GM21360 (cell line): Measurements from ENCODE around the gene NELL2.

Experiments used
- ATAC-seq: cut with Tn5 transposase; IDR thresholded peaks from one replicate; pipeline ENCODE4 v1.9.1; 2021; ENCODE audit warnings: mild to moderate bottlenecking, moderate library complexity; ENCODE audit not compliant: unreplicated experiment

NELL2 gene

DNA sequence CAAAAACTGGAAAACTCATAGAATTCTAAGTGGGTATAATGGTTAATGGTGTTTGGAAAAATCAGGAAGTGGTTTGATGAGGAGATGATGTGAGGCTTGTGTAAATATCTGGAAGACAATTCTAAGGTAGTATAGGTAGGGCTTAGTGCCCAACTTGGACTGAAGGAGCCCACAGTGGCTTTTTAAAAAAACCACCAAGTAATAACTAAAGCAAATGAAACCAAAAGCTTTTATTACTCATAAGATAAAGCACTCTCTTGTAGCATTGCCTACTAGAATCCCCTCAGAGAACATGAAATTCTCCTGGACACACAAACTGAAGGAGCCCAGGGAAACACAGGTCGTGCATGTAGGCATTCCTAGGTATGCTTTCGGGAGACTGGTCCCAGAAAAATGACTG lies 324.5 kb downstream of the NELL2 start:
- no peak for ATAC-seq

DNA sequence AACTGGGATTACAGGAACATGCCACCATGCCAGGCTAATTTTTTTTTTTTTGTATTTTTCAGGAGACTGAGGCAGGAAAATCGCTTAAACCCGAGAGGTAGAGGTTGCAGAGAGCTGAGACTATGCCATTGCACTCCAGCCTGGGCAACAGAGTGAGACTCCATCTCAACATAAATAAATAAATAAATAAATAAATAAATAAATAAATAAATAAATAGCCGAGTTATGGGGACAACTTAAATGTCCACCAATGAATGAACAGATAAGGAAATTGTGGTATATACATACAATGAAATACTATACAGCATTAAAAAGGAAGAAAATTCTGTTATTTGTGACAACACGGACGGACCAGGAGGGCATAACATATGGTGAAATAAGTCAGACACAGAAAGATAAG lies 325.7 kb downstream of the NELL2 start:
- ATAC-seq = no peak

DNA sequence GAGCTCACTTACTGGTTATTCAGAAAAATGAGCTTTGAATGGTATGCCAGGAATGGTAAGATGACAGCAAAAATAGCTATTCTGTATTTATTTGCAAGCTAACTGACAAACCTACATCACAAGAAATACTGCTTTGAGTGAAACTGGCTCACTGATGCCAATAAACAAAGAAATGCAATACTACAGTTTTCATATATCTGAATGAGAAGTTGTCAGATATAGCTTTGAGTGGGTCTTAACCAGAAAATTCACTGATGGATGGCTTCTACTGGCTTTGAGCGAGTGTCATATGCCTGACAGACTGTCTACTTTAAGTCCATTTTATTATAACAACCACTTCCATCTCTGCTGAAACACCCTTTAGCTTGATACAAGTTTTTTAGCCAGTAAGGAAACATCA lies 330.1 kb downstream of the NELL2 start:
- ATAC-seq = no peak

DNA sequence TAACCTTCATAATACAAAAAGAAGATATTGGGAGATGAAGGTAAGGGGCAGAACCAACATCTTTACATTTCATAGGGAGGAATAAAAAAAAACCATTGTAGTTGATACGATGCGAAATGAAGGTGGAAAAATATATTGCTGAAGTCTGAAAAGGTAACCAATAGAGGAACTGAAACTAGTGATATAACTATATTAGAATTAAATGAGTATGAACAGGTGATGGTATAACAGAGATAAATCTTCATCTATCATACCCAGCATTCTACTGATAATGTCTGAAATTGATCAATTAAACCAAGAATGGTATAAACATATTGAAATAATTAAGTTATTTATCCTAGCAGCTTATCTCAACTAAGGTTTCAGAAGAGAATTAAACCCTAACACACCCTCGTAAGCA lies 332.1 kb downstream of the NELL2 start:
- ATAC-seq = no peak

DNA sequence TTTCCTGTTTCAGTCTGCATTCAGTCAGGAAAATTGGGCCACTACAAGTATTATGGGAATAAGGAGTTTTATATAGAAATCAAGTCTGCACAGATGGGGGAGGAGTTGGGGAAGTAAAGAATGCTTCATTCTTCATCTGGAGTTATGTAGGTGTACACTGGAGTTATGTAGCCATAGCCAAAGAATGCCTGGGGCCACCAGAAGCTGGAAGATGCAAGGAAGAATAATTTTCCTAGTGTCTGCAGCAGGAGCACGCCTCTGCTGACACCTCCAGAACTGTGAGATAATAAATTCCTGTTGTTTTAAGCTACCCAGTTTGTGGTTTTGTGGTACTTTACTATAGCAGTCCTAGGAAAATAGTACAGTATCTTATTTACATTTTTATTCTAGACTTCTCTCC lies 333.4 kb downstream of the NELL2 start:
- ATAC-seq = no peak

DNA sequence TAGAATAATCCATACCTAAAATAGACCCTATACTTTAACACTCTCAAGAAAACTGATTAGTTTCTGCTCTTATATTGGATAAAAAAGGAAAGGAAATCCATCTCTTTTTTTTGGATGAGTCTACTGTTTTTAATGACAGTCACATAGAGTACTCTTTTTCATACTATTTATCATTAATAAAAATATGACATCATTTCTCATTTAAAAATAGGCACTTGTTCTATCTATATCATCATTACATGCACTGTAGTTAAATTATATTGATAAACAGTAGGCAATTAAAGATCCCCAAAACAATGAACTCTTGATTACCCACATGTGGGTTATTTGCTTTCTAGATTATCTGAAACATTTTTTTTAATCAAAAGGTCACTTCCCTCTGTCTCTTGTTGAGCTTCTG lies 338.8 kb downstream of the NELL2 start:
- no peak for ATAC-seq

DNA sequence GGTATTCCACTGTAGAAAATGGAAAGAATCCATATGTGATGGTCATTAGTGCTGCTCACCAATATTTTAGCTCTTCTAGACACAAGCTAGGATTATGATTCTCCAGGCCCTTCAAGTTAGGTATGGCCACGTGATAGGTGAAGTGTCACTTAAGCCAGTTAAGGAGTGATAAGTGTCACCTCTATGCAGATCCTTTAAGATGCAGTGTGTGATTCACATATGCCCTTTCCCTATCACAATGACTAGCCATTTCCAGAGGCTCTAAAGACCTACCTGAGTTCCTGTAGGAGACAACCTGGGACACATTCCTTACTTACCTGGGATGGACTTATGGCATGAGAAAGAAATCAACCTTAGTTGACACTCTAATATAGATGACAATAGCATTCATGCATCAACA lies 343.2 kb downstream of the NELL2 start:
- ATAC-seq = no peak

DNA sequence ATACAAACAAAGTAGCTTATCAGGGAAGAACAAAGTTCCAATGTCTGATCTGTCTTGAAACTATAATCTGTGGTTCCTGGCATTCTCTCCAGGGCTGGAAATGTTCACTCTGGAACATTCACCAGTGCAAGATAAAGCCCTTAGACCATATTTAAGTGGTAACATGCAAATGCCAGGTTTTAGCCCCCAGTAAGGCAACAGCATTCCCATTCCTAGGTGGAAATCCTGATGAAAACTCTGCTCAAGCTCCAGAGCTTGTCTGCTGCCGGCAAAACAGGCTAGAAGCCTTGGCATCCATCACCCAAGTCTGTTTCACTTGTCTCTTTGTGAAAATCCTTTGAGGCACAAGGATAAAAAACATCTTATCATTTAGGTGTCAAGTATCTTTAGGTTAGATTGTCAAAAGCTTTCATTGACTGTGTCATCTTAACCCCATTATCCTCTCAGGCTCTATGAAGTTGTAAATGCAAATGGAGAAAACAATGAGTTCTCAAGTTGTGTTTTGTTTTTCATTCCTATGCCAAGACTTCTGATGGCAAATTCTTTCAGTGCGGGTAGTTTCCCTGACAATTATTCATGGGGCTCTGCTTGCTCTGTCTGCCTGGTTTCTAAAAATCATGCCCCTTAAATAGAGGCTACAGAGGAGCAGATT lies 344.7 kb downstream of the NELL2 start:
- ATAC-seq = no peak

DNA sequence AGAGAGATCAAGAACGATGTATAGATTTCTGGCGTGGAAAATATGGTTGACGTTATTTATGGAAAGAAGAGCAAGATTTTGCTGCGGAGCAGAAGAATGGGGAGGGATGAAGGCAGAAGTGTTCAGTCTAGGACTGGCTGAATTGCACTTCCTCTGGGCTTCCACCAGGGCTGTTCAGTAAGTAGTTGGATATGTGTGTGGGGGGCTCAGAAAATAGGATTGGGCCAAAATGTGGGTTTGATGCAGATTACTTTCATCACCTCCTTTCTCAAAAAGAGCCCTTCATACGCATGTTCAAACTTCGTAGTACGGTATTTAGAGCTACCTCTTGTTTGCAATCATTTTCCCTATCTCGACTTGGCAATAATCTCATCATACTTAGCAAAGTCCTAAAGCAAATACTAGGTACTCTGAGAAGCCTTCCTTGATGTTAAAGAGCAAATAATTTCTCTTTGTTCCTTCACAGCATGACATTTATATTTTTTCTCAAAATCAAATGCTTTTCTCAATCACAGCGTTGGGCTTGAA lies 349.4 kb downstream of the NELL2 start:
- no peak for ATAC-seq

DNA sequence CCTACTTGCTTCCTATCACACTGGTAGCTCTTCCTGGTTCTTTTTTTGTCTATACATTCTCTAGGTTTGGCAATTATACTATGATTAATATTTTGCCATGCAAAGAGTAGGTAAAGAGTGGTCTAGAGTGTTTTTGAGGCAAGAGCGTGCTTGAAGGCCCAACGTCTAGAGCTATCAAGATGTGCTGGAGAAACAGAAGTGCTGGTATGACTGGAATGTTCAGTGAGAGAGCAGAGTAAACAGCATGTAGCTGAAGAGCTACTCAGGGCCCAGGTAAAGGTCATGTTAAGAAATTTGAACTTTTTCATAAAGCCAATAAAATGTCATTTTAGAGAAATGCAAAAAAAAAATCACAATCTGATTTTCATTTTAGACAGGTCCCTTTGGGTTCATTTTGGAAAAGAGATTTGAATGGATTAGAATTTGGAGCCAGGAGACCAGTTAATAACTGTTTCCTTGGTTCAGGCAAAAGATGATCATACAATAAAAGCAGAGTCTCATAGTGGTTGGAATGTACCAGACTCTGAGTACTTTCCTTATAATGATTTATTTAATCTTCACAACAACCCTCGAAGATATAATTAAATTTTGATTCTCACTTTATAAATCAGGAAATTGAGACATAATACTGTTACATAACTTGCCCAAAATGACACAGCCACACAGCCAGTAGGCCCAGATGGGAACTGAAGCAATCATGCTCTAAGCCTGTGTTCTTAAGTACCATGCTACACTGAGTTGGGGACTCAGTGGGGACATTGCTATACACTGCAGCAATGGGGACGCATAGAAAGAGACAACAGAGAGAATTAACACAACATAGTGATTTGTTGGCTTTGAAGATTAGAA lies 350.1 kb downstream of the NELL2 start:
- ATAC-seq = no peak

DNA sequence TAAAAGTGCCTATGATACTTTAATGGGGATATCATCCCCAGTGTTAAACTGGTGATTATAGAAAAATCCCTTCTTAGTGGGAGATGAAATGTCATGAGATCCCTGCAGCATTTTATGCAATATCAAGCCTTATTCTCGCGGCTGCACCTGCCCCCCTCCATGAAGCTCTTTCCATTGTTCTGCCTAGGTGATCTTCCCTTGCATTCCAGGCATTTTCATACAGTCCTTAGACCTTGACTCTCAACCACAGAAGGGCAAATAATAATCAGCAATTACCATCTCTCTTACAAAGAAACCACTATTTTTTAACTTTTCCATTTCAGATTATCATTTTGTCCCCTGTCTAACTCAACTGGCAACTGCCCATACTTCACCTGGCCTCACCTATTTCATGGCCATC lies 352.3 kb downstream of the NELL2 start:
- ATAC-seq = no peak

DNA sequence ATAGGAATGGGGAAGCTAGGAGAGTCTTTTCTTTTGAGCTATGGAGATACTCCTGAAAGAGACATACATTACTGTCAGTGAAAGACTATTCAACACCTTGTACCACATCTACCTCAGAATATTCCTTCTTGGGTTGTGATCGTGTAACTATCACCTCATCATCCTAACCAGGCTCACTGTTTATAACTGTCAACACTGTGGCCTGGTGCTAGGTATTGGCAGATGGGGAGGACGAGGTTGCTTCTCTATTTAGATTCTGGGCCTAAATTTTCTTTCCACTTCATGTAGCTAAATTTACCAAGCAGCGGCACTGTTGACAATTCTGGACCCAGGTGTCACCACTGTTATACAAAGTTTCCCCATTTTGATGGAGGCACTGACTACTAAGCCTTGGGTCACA lies 354.4 kb downstream of the NELL2 start:
- ATAC-seq = no peak

DNA sequence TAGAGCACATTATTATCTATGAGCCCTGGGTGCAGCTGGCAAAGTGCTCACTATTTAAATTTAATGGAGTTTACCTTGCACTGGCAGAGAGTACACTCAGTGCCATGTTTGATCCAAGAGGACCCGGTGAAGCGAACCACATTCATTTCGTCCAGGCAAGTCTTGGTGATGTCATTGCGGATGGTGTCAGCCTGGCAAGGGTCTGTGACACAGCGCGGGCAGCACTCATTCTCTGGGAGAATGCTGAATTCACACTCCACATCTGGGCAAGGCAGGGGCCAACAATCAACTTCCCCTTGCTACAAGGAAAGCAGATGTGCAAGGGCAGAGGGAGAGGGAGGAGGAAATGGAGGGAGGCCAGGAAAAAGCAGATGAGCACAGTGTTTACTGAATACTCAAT lies 356.2 kb downstream of the NELL2 start:
- ATAC-seq = no peak

DNA sequence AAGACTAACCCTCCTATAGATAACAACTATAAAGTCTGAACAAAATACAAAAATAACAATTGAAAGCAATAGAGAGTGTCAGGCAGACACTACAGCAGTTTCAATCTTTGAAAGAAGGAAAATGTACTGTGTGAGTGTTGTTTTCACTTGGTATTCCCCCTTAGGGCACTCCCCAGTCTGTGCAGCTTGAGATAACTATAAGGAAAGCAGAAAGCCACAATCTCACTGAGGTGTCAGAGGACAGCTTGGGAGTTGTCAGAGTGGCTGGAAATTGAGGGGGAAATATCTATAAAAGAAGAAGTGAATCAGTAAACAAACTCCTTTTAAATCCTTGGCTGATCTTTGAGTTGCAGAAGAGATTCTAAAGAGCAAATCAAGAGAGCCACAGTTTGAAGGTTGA lies 364.8 kb downstream of the NELL2 start:
- no peak for ATAC-seq

DNA sequence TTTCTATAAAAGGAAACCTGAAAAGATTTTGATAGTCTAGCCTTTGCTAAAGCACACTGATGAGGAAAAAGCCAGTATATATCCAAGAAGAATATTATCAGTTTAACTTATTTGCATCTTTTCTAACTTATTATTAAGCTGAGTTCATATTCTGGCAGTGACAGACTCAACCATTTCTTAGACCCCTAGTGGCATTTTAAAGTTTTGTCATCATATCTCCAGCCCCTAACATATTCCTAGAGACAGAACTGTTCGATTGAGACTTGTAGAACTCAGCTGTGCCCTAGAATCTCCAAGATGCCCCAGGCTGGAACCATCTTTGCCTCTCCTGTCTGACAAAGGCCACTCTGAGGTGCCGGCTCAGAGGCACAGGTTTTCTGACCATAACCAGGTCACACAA lies 365.6 kb downstream of the NELL2 start:
- ATAC-seq = no peak

DNA sequence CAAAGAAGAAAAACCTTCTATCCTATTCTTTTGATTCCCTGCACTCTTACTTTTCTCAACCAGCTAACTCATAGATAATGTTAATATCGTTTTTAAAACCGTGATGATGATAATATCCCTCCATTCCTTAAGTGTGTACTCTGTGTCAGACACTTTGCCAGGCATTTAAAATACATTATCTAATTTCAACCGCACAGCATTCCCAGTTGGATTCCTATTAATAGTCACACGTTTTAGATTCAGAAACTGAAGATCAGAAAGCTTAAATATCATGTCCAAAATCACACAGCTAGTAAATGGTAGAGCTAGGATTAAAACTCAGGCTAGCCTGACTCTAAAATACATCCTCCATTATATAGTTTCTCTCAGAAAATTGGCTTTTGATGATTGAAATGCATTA lies 366.0 kb downstream of the NELL2 start:
- no peak for ATAC-seq

DNA sequence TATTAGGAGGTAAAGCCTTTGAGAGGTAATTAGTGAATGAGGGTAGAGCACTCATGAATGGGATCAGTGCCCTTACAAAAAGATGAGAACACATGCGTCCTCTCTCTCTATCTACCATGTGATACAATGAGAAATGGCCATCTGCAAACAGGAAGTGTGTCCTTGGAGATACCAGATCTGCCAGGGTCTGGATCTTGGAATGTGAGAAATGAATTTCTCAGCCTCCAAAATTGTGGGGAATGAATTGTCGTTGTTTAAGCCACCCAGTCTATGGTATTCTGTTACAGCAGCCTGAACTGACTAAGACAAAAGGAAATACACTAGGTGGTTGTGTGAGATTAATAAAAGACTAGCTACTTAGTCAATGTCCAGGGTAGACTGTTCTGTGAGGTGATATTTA lies 366.6 kb downstream of the NELL2 start:
- ATAC-seq = no peak

DNA sequence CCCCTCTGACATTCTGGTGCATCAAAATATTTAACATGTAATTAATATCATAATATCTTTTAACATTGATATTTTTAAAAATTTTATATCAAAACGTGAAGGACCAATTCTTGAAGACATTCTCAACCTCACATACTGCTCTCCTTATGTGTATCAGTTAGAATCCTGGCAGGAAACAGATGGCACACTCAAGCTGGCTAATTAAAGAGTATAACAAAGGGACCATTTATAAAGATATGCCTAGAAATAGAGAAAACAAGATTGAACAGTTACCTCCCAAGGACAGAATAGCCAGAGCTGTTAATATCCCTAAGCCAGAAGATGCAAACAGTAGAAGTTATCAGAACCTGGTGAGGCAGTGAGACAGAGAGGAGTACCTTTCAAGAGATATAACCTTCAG lies 368.7 kb downstream of the NELL2 start:
- no peak for ATAC-seq

DNA sequence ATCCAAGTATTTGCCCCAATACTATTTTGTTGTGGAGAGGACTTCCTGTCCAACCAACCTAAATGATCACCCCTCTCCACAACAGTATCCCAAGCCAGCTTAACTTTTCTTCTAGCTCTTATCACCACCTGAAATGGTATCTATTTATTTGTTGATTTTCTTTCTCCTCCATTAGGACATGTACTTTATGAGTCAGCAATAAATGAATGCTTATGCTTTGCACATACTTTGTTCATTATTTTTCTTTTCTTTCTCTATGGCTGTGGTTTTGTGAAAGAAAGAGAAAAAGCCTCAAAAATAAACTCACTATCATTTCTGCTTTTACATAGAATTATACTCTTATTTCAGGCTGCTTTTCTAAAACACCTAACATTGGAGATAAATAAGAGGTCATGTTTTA lies 371.3 kb downstream of the NELL2 start:
- ATAC-seq = no peak

DNA sequence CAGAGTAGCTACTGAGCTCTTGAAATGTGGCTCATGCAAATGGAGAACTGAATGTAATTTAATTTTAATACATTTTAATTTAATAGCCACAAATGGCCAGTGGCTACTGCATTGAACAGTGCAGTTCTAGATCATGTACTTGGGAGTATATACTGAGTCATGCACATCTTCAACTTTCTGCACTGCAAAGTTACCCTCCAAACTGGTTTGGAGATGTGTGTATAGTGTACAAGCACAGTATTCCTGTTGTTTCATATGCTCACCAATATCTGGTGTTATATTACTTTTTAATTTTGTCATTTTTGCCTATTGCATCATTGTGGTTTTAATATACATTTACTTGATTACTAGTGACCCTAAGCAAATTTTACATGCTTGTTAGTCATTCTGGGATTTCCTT lies 372.8 kb downstream of the NELL2 start:
- ATAC-seq = no peak

DNA sequence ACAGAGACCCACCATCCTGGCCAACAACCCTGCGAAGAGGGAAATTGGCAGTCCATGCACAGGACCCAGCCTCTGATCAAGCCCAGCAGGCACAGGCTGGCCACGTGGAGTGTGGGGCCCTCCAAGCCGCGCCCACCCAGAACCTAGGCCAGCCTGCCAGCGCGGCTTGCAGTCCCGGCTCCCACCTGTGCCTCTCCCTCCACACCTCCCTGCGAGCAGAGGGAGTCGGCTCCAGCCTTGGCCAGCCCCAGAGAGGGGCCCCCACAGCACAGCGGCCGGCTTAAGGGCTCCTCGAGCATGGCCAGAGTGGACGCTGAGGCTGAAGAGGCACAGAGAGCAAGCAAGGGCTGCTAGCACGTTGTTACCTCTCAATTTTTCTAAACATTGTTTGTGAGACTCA lies 373.4 kb downstream of the NELL2 start:
- no peak for ATAC-seq

DNA sequence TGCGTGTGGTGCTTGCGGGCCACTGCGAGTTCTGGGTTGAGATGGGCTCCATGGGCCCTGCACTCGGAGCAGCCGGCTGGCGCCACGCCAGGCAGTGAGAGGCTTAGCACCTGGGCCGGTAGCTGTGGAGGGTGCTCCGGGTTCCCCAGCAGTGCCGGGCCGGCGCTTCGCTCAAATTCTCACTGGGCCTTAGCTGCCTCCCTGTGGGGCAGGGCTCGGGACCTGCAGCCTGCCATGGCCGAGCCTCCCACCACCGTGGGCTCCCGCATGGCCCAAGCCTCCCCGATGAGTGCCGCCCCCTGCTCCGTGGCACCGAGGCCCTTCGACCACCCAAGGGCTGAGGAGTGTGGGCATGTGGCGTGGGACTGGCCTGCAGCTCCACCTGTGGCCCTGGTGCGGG lies 375.7 kb downstream of the NELL2 start:
- ATAC-seq = no peak
